GM19239 (cell line): Measurements from ENCODE around the gene NRG2.

Source experiments
- DNase-seq: peaks from one replicate; pipeline ENCODE4 v3.0.0; 2011; ENCODE audit warnings: low spot score; ENCODE audit not compliant: insufficient read length
- FAIRE-seq: peaks from 2 replicates; lab custom pipeline; 2011; peaks lifted over from hg19 to GRCh38; lab: Jason Lieb, UNC

NRG2 gene

GRCh38 chr5:140014751-140015150 is 28.3 kb downstream of the NRG2 start:
- FAIRE-seq: no peak
- DNase-seq: no peak

GRCh38 chr5:140013536-140013935 is 29.6 kb downstream of the NRG2 start:
- DNase-seq (no peak), FAIRE-seq (no peak)

- no peak for FAIRE-seq
- DNase-seq: no peak
Measured at GRCh38 chr5:140012443-140012842, 30.7 kb downstream of the NRG2 start.

GRCh38 chr5:140011297-140011802 is 31.7 kb downstream of the NRG2 start:
- FAIRE-seq: peak; percentile 42
- DNase-seq: no peak

- FAIRE-seq (no peak), DNase-seq (no peak)
Measured at GRCh38 chr5:140010798-140011197, 32.3 kb downstream of the NRG2 start.

DNA sequence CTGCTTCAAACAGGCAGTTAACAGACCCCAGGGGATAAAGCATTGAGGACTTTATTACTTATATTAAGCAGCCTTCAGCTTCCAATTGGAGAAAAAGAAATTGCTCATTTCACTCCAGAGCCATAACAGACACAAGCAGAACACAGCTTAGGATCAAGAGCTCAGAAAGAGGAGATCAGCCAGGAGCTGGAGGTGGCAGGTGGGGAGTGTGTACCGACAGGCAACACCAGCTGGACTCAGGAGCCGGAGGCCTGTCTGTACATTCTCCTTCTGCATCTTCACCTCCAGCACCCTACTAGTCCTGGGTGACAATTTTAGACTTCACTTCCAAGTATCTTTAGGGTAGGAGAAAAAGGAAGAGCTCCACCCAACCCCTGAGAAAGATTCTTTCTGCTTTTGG is 35.8 kb downstream of the NRG2 start:
- no peak for FAIRE-seq

DNA sequence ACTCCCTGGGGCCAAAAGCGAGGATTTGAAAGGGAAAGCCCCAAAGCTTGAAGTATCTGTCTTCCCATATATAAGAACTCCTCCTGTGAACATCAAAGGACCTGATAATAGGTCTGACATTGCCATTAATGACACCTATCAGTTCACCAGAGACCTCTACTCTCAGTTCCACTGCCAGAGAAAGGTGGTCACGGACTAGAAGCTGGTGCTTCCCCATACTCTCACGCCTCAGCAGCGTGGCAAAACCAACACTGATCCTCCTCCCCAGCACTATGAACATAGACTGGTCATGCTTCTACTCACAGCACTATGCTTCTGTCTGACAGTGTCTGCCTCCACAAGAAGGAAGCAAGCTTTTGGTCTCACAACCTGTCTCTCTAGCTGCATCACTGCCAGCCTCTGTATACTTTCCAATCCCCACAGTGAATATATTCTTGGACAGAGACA is 37.9 kb downstream of the NRG2 start:
- peak; percentile 78 for FAIRE-seq
- DNase-seq: no peak

More for the DNA sequence above, 35.8 kb downstream of the NRG2 start:
- no peak for DNase-seq

- FAIRE-seq (no peak), DNase-seq (no peak)
Measured at GRCh38 chr5:140004174-140004573, 38.9 kb downstream of the NRG2 start.

DNA sequence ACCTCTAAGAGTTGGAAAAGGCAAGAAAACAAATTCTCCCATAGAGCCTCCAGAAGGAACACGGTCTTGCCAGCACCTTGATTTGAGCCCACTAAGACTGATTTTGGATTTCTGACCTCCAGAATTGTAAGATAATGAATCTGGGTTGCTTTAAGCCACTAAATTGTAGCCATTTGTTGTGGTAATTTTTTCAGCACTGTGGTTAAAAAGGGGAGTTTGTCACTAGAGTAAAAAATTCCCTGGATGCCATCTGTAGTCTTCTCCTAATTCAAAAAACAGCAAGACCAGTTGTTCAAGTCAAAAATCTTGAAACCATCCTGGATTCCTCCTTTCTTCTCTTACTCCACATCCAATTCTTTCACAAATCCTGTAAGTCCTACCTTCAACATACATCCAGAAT is 39.6 kb downstream of the NRG2 start:
- no peak for FAIRE-seq
- no peak for DNase-seq

- FAIRE-seq (no peak), DNase-seq (no peak)
Measured at GRCh38 chr5:140000332-140000731, 42.8 kb downstream of the NRG2 start.

GRCh38 chr5:139998837-139999236 is 44.3 kb downstream of the NRG2 start:
- DNase-seq (no peak), FAIRE-seq (peak; percentile 48)

DNA sequence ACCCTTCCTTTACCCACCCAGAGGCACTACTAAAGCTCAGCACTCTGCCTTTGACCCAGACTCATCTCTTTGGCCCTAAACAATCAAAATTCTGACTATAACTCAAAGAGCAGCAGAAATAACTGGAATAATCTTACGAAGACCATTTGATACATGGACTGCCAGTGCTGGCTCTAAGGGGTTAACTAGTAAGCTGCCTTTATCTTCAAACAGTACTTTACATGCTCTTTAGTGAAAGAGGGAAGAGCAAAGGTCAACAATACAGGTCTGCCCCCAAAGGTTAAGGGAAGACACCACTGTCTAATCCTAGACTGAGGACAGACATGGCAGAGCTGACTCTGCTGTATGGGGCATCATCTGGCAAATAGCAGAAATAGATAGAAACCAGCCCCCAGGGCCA is 45.8 kb downstream of the NRG2 start:
- FAIRE-seq (no peak), DNase-seq (no peak)

DNA sequence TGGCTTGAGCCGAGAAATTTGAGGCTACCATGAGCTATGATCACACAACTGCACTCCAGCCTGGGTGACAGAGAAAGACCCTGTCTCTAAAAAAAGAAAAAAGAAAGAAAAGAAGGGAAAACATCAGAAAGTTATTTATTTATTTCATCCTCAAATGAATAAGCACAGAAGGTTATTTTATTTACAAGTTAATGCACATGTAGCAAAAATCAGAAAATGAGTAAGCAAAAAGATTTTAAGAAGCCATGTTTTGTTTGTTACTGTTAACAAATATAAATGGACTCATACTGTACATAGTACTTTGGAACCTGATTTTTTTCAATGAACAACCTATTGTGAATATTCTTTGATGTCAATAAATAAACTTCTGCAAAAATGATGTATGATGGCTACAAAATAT is 47.2 kb downstream of the NRG2 start:
- DNase-seq (no peak), FAIRE-seq (no peak)

GRCh38 chr5:139994234-139994633 is 48.9 kb downstream of the NRG2 start:
- peak; percentile 11 for FAIRE-seq

GRCh38 chr5:139985733-139986132 is 57.4 kb downstream of the NRG2 start:
- DNase-seq (no peak), FAIRE-seq (no peak)

More at GRCh38 chr5:139994234-139994633, 48.9 kb downstream of the NRG2 start:
- no peak for DNase-seq

- no peak for FAIRE-seq
- DNase-seq: no peak
Measured at GRCh38 chr5:139985290-139985689, 57.8 kb downstream of the NRG2 start.

DNA sequence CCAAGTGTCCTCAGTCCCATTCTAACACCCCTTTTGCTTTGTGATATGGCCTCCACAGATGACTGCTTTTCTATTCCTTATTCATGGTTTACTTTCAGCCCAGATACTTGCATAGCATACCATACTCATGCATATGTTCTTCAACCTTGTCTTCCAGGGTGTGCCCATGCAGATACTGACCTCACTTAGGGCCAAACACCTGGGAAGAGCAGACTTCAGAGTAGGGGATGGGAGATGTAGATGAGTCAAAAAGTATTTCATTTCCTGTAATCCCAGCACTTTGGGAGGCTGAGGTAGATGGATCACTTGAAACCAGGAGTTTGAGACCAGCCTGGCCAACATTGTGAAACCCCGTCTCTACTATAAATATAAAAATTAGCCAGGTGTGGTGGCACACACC is 58.3 kb downstream of the NRG2 start:
- no peak for FAIRE-seq
- DNase-seq: no peak

- DNase-seq (no peak), FAIRE-seq (no peak)
Measured at GRCh38 chr5:139982975-139983240, 60.2 kb downstream of the NRG2 start.

DNA sequence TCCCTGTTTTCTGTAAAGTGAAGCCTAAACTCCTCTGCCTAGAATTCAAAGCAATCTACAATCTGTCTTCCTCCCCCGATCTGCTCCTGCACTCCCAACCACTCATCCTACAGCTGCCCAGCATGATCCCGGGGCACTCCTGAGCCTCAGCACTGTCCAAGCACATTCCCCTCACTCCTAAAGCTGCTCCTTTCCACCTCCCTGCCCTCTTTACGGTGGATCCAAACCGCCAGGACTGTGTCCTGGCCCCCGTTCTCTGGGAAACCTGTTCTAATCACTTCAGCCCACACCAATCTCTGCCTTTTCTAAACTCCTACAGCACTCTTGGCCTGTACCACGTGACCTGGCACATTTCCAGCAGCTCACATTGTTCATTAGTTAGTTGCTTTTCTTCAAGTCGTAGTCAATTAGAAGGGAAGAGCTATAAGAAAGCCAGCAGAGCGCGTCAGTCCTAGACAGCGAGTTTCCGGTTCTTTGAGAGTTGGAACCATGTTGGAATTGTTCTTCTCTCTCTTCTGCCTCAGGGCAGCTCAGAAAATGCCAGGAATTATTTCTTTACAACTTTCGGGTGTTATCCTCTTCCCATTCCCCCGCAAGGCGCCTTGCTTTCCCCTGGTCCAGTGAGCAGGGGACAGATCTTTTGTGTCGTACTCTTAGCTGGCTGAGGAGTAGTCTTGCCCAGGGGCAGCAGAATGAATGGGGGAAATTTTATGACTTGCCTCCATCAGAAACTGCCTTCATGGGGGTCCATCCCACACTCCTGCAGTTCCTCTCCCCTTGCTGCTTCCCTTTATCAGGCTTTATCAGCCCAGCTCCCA is 60.7 kb downstream of the NRG2 start:
- no peak for DNase-seq
- FAIRE-seq: no peak

- FAIRE-seq (no peak), DNase-seq (no peak)
Measured at GRCh38 chr5:139980765-139981164, 62.3 kb downstream of the NRG2 start.

- no peak for DNase-seq
- FAIRE-seq: no peak
Measured at GRCh38 chr5:139979943-139980342, 63.2 kb downstream of the NRG2 start.

DNA sequence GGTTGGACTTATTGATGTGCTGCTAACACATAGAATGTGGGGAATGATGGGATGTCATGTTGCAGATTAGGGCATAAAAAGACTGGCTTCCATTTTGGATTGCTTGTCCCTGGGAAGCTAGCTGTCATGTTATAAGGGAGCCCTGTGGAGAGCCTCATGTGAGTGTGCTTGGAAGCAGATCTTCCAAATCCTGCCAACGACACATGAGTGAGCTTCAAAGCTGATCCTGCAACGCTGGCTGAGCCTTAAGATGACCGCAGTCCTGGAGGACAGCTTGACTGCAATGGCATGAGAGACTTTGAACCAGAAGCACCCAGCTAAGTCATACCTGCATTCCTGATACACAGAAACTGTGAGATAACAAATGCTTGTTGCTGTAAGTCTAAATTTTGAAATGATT is 63.6 kb downstream of the NRG2 start:
- DNase-seq: no peak
- no peak for FAIRE-seq
